ENCODE data around the gene ANTKMT.

ANTKMT gene

GRCh38 chr16:720990-721764, at the start of gene ANTKMT:
TSS of gene ANTKMT (plus strand) at chr16:721146. CDS start at chr16:721275, 129 bp downstream.
- peak in 1 of 2 donors; percentile 73 for DNase-seq (ENCODE audit: low read depth in 2 of 2)

GRCh38 chr16:671353-672131, 49.4 kb upstream of the ANTKMT start:
- no peak for DNase-seq (ENCODE audit: low read depth in 2 of 2)

GRCh38 chr16:672371-672770, 48.6 kb upstream of the ANTKMT start:
- DNase-seq (ENCODE audit: low read depth in 2 of 2): no peak

- no peak for DNase-seq (ENCODE audit: low read depth in 2 of 2)
These were observed 48.1 kb upstream of the ANTKMT start for GRCh38 chr16:672851-673250.

GRCh38 chr16:673399-673991, 47.5 kb upstream of the ANTKMT start:
- DNase-seq (ENCODE audit: low read depth in 2 of 2): no peak

GRCh38 chr16:674214-674881, 46.6 kb upstream of the ANTKMT start:
- DNase-seq (ENCODE audit: low read depth in 2 of 2): no peak

GRCh38 chr16:674968-675883, 45.7 kb upstream of the ANTKMT start, which contains the start of gene RHBDL1:
TSS of gene RHBDL1 (plus strand) at chr16:675671. CDS start at chr16:675791, 120 bp downstream.
- DNase-seq (ENCODE audit: low read depth in 2 of 2): no peak

GRCh38 chr16:675884-676564, 44.9 kb upstream of the ANTKMT start:
- DNase-seq (ENCODE audit: low read depth in 2 of 2): no peak

- DNase-seq (ENCODE audit: low read depth in 2 of 2): no peak
These were observed 44.4 kb upstream of the ANTKMT start for GRCh38 chr16:676565-676902.

- DNase-seq (ENCODE audit: low read depth in 2 of 2): no peak
These were observed 44.0 kb upstream of the ANTKMT start for GRCh38 chr16:676913-677312.

- DNase-seq (ENCODE audit: low read depth in 2 of 2): no peak
These were observed 43.4 kb upstream of the ANTKMT start for GRCh38 chr16:677316-678190.

GRCh38 chr16:678209-678857, 42.6 kb upstream of the ANTKMT start:
- no peak for DNase-seq (ENCODE audit: low read depth in 2 of 2)

- peak in 1 of 2 donors; percentile 43 for DNase-seq (ENCODE audit: low read depth in 2 of 2)
These were observed 41.8 kb upstream of the ANTKMT start for GRCh38 chr16:678858-679813.

GRCh38 chr16:679814-680624, 40.9 kb upstream of the ANTKMT start, which contains the start of gene STUB1:
TSS of gene STUB1 (plus strand) at chr16:680410. CDS start at chr16:680526, 116 bp downstream.
- DNase-seq (ENCODE audit: low read depth in 2 of 2): peak; percentile 74 to 85

GRCh38 chr16:680625-680945, 40.4 kb upstream of the ANTKMT start:
- no peak for DNase-seq (ENCODE audit: low read depth in 2 of 2)

GRCh38 chr16:680967-681745, 39.8 kb upstream of the ANTKMT start:
- no peak for DNase-seq (ENCODE audit: low read depth in 2 of 2)
